ENCODE data around the gene NCAPH2. TPM values are rescaled to one million over a fixed set of nuclear protein-coding genes. Genes with fewer than 3 reads are reported as not detected.

Gene NCAPH2
- polyA plus RNA-seq, 3 donors, result 12.5 to 23.6 (median 18.1) TPM

DNA sequence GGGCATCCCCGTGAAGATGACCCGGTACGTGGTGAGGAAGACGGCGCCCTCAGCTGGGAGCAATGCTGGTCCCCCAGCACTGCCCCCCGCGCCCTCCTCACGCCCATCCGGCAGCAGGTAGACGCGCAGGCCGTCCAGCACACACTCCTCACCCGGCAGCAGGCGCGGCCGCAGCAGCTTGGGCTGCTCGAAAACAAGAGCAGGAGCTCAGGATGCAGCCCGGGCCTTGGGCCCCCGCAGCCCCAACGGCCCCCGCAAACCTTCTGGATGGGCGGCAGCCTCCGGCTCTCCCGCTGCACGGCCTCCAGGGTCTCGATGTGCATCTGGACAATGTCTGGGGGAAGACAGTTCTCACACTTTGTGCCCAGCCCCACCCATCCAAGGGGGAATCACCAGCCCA is 46.5 kb upstream of the NCAPH2 start:
- TF ChIP-seq, protein P1, sequence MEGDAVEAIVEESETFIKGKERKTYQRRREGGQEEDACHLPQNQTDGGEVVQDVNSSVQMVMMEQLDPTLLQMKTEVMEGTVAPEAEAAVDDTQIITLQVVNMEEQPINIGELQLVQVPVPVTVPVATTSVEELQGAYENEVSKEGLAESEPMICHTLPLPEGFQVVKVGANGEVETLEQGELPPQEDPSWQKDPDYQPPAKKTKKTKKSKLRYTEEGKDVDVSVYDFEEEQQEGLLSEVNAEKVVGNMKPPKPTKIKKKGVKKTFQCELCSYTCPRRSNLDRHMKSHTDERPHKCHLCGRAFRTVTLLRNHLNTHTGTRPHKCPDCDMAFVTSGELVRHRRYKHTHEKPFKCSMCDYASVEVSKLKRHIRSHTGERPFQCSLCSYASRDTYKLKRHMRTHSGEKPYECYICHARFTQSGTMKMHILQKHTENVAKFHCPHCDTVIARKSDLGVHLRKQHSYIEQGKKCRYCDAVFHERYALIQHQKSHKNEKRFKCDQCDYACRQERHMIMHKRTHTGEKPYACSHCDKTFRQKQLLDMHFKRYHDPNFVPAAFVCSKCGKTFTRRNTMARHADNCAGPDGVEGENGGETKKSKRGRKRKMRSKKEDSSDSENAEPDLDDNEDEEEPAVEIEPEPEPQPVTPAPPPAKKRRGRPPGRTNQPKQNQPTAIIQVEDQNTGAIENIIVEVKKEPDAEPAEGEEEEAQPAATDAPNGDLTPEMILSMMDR (IDR thresholded peaks at IDR 0.05), result no peak
- Histone ChIP-seq H3K4me3 (replicated peaks in 1 of 3; ENCODE audit: low read depth in 2 of 3, low read length in 3 of 3) (no peak overlapping the region), H3K4me2 (replicated peaks; ENCODE audit: extremely low read depth, low read length, poor library complexity, severe bottlenecking) (no peak overlapping the region), H3K9ac (ENCODE audit: insufficient read depth, low read length, poor library complexity, severe bottlenecking) (no peak overlapping the region), H3K27me3 (ENCODE audit: control insufficient read depth in 2 of 2, insufficient read depth in 2 of 2, low read length in 2 of 2) (no peaks in the 10 kb centered on the region), H3K36me3 (replicated peaks in 1 of 2; ENCODE audit: control insufficient read depth in 1 of 2, insufficient read depth in 2 of 2, low read length in 2 of 2) (peaks cover 96 to 100% of the 10 kb centered on the region in 2 donors), H3K27ac (ENCODE audit: low read depth in 1 of 2, low read length in 2 of 2) (no peak overlapping the region), H4K20me1 (ENCODE audit: insufficient read depth, low read length) (peaks cover 13% of the 10 kb centered on the region), H3K4me1 (ENCODE audit: control insufficient read depth in 1 of 2, insufficient read depth in 2 of 2, low read length in 2 of 2) (no peaks in the 10 kb centered on the region), H2AFZ (ENCODE audit: insufficient read depth, low read depth, low read length, poor library complexity, severe bottlenecking) (no peak overlapping the region), H3K9me3 (replicated peaks in 1 of 2; ENCODE audit: control insufficient read depth in 1 of 2, insufficient read depth in 1 of 2, low read length in 2 of 2) (no peaks in the 10 kb centered on the region), H3K79me2 (ENCODE audit: insufficient read depth, low read length) (no peaks in the 10 kb centered on the region)
- Mint-ChIP-seq H3K27me3 (ENCODE audit: low read depth in 3 of 3) (peaks cover 0 to 2% (median 0%) of the 10 kb centered on the region in 3 donors), H3K4me1 (no peaks in the 10 kb centered on the region), H3K27ac (no peak overlapping the region), H3K9me3 (peaks cover 0 to 3% (median 0%) of the 10 kb centered on the region in 7 donors), H3K4me3 (no peak overlapping the region), H3K36me3 (peaks cover 78 to 97% of the 10 kb centered on the region in 2 donors)
- DNase-seq, result no peak
- intact Hi-C loops (cut with micrococcal nuclease), result no loop called here
- 99% methylated on average over 26 of the region's 26 CpGs for WGBS (ENCODE audit: insufficient coverage)

DNA sequence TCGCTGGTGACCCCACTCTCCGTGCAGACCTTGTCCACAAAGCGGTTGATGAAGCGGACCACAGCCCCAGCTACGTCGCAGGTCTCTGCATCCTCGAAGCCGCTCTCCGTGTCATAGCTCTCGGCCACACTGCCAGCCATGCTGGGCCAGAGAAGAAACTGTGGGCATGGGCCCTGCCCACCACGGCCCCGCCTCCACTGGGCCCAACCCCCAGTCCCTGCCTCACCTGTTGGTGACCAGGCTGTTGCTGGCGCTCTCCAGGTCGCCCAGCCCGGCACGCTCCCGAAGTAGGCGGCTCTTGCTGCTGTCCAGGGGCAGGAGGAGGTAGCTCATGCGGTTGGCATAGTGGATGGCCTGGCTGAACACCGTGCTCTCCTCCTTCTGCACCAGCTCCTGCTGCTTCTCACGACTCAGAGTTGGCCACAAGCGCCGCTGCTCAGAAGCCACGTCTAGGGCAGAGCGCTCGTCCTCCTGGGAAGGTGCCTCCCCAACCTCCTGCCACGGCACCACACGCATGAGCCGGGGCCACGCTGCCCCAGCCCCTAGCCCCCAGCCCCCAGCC is 46.0 kb upstream of the NCAPH2 start:
- intact Hi-C loops (cut with micrococcal nuclease), result no loop called here
- H3K27ac Mint-ChIP-seq, result no peak overlapping the region
- Histone ChIP-seq H3K27ac (ENCODE audit: low read depth in 1 of 2, low read length in 2 of 2) (no peak overlapping the region), H3K79me2 (ENCODE audit: insufficient read depth, low read length) (no peaks in the 10 kb centered on the region), H3K9me3 (replicated peaks in 1 of 2; ENCODE audit: control insufficient read depth in 1 of 2, insufficient read depth in 1 of 2, low read length in 2 of 2) (no peaks in the 10 kb centered on the region), H3K4me2 (replicated peaks; ENCODE audit: extremely low read depth, low read length, poor library complexity, severe bottlenecking) (no peak overlapping the region), H3K4me3 (replicated peaks in 1 of 3; ENCODE audit: low read depth in 2 of 3, low read length in 3 of 3) (no peak overlapping the region), H3K9ac (ENCODE audit: insufficient read depth, low read length, poor library complexity, severe bottlenecking) (no peak overlapping the region), H4K20me1 (ENCODE audit: insufficient read depth, low read length) (peaks cover 17% of the 10 kb centered on the region), H3K4me1 (ENCODE audit: control insufficient read depth in 1 of 2, insufficient read depth in 2 of 2, low read length in 2 of 2) (no peaks in the 10 kb centered on the region), H3K36me3 (replicated peaks in 1 of 2; ENCODE audit: control insufficient read depth in 1 of 2, insufficient read depth in 2 of 2, low read length in 2 of 2) (peaks cover 96 to 100% of the 10 kb centered on the region in 2 donors), H2AFZ (ENCODE audit: insufficient read depth, low read depth, low read length, poor library complexity, severe bottlenecking) (no peak overlapping the region), H3K27me3 (ENCODE audit: control insufficient read depth in 2 of 2, insufficient read depth in 2 of 2, low read length in 2 of 2) (no peaks in the 10 kb centered on the region)
- H3K4me1 Mint-ChIP-seq, result no peaks in the 10 kb centered on the region
- peaks cover 0 to 2% (median 0%) of the 10 kb centered on the region in 3 donors for H3K27me3 Mint-ChIP-seq (ENCODE audit: low read depth in 3 of 3)
- H3K36me3 Mint-ChIP-seq, result peaks cover 80 to 97% of the 10 kb centered on the region in 2 donors
- DNase-seq, result no peak
- H3K9me3 Mint-ChIP-seq, result peaks cover 0 to 3% (median 0%) of the 10 kb centered on the region in 7 donors
- WGBS (ENCODE audit: insufficient coverage), result 97% methylated on average over 26 of the region's 30 CpGs
- TF ChIP-seq, protein P1 (IDR thresholded peaks at IDR 0.05), result no peak
- no peak overlapping the region for H3K4me3 Mint-ChIP-seq
